ENCODE results near the gene QSOX2. TPM values are rescaled to one million over a fixed set of nuclear protein-coding genes. Genes with fewer than 3 reads are reported as not detected.

Gene QSOX2
- total RNA-seq, 2 experiments from 2014 or later, result 14.4 TPM

DNA sequence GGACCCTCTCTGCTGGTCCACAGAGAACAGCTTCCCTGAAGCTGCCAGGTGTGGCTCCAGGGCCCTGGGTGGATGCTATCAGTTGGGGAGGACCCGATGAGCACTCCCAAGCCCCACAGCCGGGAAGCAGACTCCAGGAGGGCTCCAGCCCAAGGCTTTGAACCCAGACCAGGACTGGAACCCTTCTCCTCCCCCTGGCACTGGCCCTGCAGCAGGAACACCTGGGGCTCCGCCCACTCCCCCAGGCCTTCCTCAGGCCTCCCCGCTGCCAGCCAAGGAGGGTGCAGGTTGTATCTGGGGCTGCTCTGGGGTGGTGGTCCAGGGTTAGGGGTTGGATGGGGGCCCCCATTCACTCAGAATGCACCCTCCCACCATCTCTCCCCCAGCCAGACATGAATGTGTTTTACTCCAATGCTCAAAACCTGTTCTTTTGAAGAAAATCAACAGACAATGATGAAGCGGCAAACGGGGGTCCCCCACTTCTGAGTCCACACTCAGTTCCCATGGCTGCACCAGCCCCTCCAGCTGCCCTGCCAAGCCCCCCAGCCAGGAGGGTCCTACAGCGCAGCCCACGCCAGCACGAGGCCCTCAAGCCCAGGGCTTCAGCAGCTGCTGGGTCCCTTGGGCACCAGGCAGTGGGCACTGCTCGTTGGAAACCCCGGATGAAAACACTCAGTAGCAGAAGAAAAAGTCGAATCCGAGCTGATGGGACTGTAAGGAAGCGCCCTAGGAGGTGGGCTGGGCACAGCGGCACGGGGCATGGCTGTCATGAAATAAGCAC is 35.1 kb upstream of the QSOX2 start:
- H3K36me3 Mint-ChIP-seq (ENCODE audit: low read depth), result no peaks in the 10 kb centered on the region

GRCh38 chr9:136279471-136279870 is 33.9 kb upstream of the QSOX2 start:
- TF ChIP-seq, protein P1, sequence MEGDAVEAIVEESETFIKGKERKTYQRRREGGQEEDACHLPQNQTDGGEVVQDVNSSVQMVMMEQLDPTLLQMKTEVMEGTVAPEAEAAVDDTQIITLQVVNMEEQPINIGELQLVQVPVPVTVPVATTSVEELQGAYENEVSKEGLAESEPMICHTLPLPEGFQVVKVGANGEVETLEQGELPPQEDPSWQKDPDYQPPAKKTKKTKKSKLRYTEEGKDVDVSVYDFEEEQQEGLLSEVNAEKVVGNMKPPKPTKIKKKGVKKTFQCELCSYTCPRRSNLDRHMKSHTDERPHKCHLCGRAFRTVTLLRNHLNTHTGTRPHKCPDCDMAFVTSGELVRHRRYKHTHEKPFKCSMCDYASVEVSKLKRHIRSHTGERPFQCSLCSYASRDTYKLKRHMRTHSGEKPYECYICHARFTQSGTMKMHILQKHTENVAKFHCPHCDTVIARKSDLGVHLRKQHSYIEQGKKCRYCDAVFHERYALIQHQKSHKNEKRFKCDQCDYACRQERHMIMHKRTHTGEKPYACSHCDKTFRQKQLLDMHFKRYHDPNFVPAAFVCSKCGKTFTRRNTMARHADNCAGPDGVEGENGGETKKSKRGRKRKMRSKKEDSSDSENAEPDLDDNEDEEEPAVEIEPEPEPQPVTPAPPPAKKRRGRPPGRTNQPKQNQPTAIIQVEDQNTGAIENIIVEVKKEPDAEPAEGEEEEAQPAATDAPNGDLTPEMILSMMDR (IDR thresholded peaks at IDR 0.05), result no peak
- peaks cover 5% of the 10 kb centered on the region for H3K4me1 Mint-ChIP-seq (ENCODE audit: low read depth)
- no peaks in the 10 kb centered on the region for H3K9me3 Mint-ChIP-seq
- no peak overlapping the region for H3K4me3 ChIP-seq (ENCODE audit: low read length)
- H3K27me3 ChIP-seq (ENCODE audit: control insufficient read depth in 1 of 2, insufficient read depth in 2 of 2, low read length in 2 of 2), result no peaks in the 10 kb centered on the region
- H3K36me3 Mint-ChIP-seq (ENCODE audit: low read depth), result no peaks in the 10 kb centered on the region
- H3K27ac Mint-ChIP-seq, result no peak overlapping the region
- ATAC-seq (ENCODE audit: poor library complexity) (no peak), DNase-seq (no peak)
- no peak overlapping the region for H3K27ac ChIP-seq (ENCODE audit: low read depth in 1 of 2, low read length in 2 of 2)
- no peak overlapping the region for H3K4me3 Mint-ChIP-seq
- CTCF ChIA-PET, result no interaction called here
- intact Hi-C loops (cut with DNase I, micrococcal nuclease), result no loop called here
- H3K36me3 ChIP-seq (ENCODE audit: insufficient read depth, low read length), result no peaks in the 10 kb centered on the region
- H3K4me1 ChIP-seq (ENCODE audit: insufficient read depth, low read length), result peaks cover 9% of the 10 kb centered on the region
- peaks cover 5% of the 10 kb centered on the region for H3K27me3 Mint-ChIP-seq
- peaks cover 0 to 5% of the 10 kb centered on the region in 2 experiments for H3K9me3 ChIP-seq (ENCODE audit: control insufficient read depth in 1 of 2, insufficient read depth in 1 of 2, low read length in 2 of 2)
- POLR2A ChIA-PET, result no interaction called here

More for the DNA sequence above, 35.1 kb upstream of the QSOX2 start:
- Histone ChIP-seq H3K36me3 (ENCODE audit: insufficient read depth, low read length) (no peaks in the 10 kb centered on the region), H3K4me3 (ENCODE audit: low read length) (no peak overlapping the region), H3K27ac (ENCODE audit: low read depth in 1 of 2, low read length in 2 of 2) (no peak overlapping the region), H3K9me3 (ENCODE audit: control insufficient read depth in 1 of 2, insufficient read depth in 1 of 2, low read length in 2 of 2) (peaks cover 0 to 5% of the 10 kb centered on the region in 2 experiments), H3K27me3 (ENCODE audit: control insufficient read depth in 1 of 2, insufficient read depth in 2 of 2, low read length in 2 of 2) (no peaks in the 10 kb centered on the region), H3K4me1 (ENCODE audit: insufficient read depth, low read length) (peaks cover 9% of the 10 kb centered on the region)
- DNase-seq (no peak), ATAC-seq (ENCODE audit: poor library complexity) (no peak)
- H3K27me3 Mint-ChIP-seq, result peaks cover 5% of the 10 kb centered on the region
- no peaks in the 10 kb centered on the region for H3K9me3 Mint-ChIP-seq
- no peak overlapping the region for H3K4me3 Mint-ChIP-seq
- TF ChIP-seq, protein P1 (IDR thresholded peaks at IDR 0.05), result no peak
- ChIA-PET CTCF (no interaction called here), POLR2A (no interaction called here)
- intact Hi-C loops (cut with DNase I, micrococcal nuclease), result loop anchor here in 1 of 2 experiments (5.0 to 10.0 kb wide), 2 partner anchors 313 to 676 kb away; no protein-coding TSS in a partner anchor
- H3K4me1 Mint-ChIP-seq (ENCODE audit: low read depth), result peaks cover 5% of the 10 kb centered on the region
- H3K27ac Mint-ChIP-seq, result no peak overlapping the region

- intact Hi-C loops (cut with DNase I, micrococcal nuclease), result no loop called here
- no peaks in the 10 kb centered on the region for H3K9me3 Mint-ChIP-seq
- ATAC-seq (ENCODE audit: poor library complexity), result no peak
- POLR2A ChIA-PET, result no interaction called here
- peaks cover 5% of the 10 kb centered on the region for H3K27me3 Mint-ChIP-seq
- no peak overlapping the region for H3K4me3 ChIP-seq (ENCODE audit: low read length)
- H3K27ac Mint-ChIP-seq, result no peak overlapping the region
- H3K4me1 Mint-ChIP-seq (ENCODE audit: low read depth), result peaks cover 5% of the 10 kb centered on the region
- H3K4me3 Mint-ChIP-seq, result no peak overlapping the region
- DNase-seq, result no peak
- H3K36me3 Mint-ChIP-seq (ENCODE audit: low read depth), result no peaks in the 10 kb centered on the region
- no peaks in the 10 kb centered on the region for H3K36me3 ChIP-seq (ENCODE audit: insufficient read depth, low read length)
- no peaks in the 10 kb centered on the region for H3K27me3 ChIP-seq (ENCODE audit: control insufficient read depth in 1 of 2, insufficient read depth in 2 of 2, low read length in 2 of 2)
- peaks cover 0 to 5% of the 10 kb centered on the region in 2 experiments for H3K9me3 ChIP-seq (ENCODE audit: control insufficient read depth in 1 of 2, insufficient read depth in 1 of 2, low read length in 2 of 2)
- H3K27ac ChIP-seq (ENCODE audit: low read depth in 1 of 2, low read length in 2 of 2), result no peak overlapping the region
- peaks cover 8% of the 10 kb centered on the region for H3K4me1 ChIP-seq (ENCODE audit: insufficient read depth, low read length)
- TF ChIP-seq, protein P1 (IDR thresholded peaks at IDR 0.05), result no peak
- CTCF ChIA-PET, result no interaction called here
Observed at GRCh38 chr9:136278894-136279293, 33.3 kb upstream of the QSOX2 start.
